ENCODE results near the gene DEXI.

DNA sequence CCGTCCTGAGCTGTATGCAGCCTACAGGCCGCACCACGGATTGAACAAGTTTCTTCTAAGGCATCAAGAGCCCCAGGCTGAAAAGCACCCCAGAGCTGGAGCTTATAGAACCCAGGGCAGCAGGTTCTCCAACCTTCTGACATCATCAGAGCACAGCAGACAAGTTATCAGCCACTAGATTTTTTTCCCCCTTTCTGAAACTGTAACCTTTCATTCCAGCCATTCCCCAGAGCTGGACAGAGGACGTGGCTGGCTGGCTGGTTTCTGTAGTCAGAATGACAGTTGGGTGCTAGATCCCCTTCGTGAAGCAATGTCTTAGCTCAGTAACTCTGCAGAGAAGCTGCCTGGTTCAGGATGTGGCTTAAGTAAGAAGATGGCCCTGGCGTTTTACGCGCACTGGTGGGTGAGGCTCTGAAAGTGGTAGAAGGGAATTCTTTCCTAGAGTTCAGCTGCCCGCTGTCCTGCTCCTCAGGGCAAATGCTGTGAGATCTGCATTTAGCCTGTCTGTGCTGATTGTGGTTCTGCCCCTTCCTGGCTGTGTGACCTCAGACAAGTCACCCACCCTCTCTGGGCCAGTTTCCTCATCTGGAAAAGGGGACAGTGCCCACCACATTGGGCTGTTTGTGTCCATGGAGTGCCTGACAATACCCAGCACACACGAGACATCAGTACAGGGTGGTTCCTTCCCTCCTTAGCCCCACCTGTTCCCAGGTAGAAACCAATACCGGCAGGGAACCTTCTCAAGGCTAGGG lies 9.1 kb downstream of the DEXI start:
- TF ChIP-seq ZNF274 (CRISPR knock-in tag; IDR thresholded peaks at IDR 0.05) (no peak), RAD21 (CRISPR knock-in tag; IDR thresholded peaks at IDR 0.05) (no peak), POLR2AphosphoS5 (IDR thresholded peaks at IDR 0.05; ENCODE audit: low read depth, low read length) (no peak), TRIM24 (CRISPR knock-in tag; IDR thresholded peaks at IDR 0.05) (no peak), TAF15 (IDR thresholded peaks at IDR 0.05; ENCODE audit: low read depth, low read length, poor library complexity, severe bottlenecking) (no peak), ZNF775 (CRISPR knock-in tag; IDR thresholded peaks at IDR 0.05; ENCODE audit: borderline replicate concordance) (no peak), EP300 (IDR thresholded peaks at IDR 0.05; ENCODE audit: low read depth in 2 of 2, low read length in 2 of 2) (no peak), EP300 (CRISPR knock-in tag; IDR thresholded peaks at IDR 0.05; ENCODE audit: borderline replicate concordance) (no peak)
- TF ChIP-seq, protein P1, sequence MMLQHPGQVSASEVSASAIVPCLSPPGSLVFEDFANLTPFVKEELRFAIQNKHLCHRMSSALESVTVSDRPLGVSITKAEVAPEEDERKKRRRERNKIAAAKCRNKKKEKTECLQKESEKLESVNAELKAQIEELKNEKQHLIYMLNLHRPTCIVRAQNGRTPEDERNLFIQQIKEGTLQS (CRISPR knock-in tag; IDR thresholded peaks at IDR 0.05): no peak
- TF ChIP-seq, protein P2, sequence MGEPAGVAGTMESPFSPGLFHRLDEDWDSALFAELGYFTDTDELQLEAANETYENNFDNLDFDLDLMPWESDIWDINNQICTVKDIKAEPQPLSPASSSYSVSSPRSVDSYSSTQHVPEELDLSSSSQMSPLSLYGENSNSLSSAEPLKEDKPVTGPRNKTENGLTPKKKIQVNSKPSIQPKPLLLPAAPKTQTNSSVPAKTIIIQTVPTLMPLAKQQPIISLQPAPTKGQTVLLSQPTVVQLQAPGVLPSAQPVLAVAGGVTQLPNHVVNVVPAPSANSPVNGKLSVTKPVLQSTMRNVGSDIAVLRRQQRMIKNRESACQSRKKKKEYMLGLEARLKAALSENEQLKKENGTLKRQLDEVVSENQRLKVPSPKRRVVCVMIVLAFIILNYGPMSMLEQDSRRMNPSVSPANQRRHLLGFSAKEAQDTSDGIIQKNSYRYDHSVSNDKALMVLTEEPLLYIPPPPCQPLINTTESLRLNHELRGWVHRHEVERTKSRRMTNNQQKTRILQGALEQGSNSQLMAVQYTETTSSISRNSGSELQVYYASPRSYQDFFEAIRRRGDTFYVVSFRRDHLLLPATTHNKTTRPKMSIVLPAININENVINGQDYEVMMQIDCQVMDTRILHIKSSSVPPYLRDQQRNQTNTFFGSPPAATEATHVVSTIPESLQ (CRISPR knock-in tag; conservative IDR thresholded peaks at IDR 0.05): no peak
- TF ChIP-seq, protein P3, sequence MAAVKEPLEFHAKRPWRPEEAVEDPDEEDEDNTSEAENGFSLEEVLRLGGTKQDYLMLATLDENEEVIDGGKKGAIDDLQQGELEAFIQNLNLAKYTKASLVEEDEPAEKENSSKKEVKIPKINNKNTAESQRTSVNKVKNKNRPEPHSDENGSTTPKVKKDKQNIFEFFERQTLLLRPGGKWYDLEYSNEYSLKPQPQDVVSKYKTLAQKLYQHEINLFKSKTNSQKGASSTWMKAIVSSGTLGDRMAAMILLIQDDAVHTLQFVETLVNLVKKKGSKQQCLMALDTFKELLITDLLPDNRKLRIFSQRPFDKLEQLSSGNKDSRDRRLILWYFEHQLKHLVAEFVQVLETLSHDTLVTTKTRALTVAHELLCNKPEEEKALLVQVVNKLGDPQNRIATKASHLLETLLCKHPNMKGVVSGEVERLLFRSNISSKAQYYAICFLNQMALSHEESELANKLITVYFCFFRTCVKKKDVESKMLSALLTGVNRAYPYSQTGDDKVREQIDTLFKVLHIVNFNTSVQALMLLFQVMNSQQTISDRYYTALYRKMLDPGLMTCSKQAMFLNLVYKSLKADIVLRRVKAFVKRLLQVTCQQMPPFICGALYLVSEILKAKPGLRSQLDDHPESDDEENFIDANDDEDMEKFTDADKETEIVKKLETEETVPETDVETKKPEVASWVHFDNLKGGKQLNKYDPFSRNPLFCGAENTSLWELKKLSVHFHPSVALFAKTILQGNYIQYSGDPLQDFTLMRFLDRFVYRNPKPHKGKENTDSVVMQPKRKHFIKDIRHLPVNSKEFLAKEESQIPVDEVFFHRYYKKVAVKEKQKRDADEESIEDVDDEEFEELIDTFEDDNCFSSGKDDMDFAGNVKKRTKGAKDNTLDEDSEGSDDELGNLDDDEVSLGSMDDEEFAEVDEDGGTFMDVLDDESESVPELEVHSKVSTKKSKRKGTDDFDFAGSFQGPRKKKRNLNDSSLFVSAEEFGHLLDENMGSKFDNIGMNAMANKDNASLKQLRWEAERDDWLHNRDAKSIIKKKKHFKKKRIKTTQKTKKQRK (IDR thresholded peaks at IDR 0.05; ENCODE audit: low read length): no peak
- TF ChIP-seq, protein P4, sequence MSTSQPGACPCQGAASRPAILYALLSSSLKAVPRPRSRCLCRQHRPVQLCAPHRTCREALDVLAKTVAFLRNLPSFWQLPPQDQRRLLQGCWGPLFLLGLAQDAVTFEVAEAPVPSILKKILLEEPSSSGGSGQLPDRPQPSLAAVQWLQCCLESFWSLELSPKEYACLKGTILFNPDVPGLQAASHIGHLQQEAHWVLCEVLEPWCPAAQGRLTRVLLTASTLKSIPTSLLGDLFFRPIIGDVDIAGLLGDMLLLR (CRISPR knock-in tag; IDR thresholded peaks at IDR 0.05): no peak
- TF ChIP-seq, protein P5, sequence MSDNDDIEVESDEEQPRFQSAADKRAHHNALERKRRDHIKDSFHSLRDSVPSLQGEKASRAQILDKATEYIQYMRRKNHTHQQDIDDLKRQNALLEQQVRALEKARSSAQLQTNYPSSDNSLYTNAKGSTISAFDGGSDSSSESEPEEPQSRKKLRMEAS (IDR thresholded peaks at IDR 0.05): no peak
